WTC11 (cell line): ENCODE measurements around the gene WDFY3.

ENCODE experiments used
- CREB1 ChIP-seq: sonication (generic); formaldehyde crosslinking; IDR thresholded peaks from 2 replicates; pipeline ENCODE4 v1.8.0; 2023; ENCODE audit warnings: mild to moderate bottlenecking, missing genetic modification reagents
- ETV6 ChIP-seq: sonication (generic); formaldehyde crosslinking; IDR thresholded peaks from 2 replicates; pipeline ENCODE4 v1.8.1; 2022; ENCODE audit warnings: mild to moderate bottlenecking, missing genetic modification reagents
- FOXJ3 ChIP-seq: sonication (generic); formaldehyde crosslinking; IDR thresholded peaks from 2 replicates; pipeline ENCODE4 v1.9.0; 2021; ENCODE audit warnings: missing genetic modification reagents, mild to moderate bottlenecking, borderline replicate concordance
- RELA ChIP-seq: sonication (generic); formaldehyde crosslinking; IDR thresholded peaks from 2 replicates; pipeline ENCODE4 v1.8.1; 2022; ENCODE audit warnings: missing genetic modification reagents, mild to moderate bottlenecking, borderline replicate concordance
- SP1 ChIP-seq: sonication (generic); formaldehyde crosslinking; conservative IDR thresholded peaks from 2 replicates; pipeline ENCODE4 v1.8.1; 2022; ENCODE audit warnings: missing genetic modification reagents
- TCF7 ChIP-seq: sonication (generic); formaldehyde crosslinking; IDR thresholded peaks from 2 replicates; pipeline ENCODE4 v1.8.0; 2022; ENCODE audit warnings: mild to moderate bottlenecking, low read depth, missing genetic modification reagents, moderate library complexity
- TF ChIP-seq, protein P1 (sequence below): fragments of 200-600 bp; IDR thresholded peaks from 2 replicates; pipeline ENCODE4 v1.8.0; 2022; ENCODE audit warnings: antibody characterized with exemption

DNA sequence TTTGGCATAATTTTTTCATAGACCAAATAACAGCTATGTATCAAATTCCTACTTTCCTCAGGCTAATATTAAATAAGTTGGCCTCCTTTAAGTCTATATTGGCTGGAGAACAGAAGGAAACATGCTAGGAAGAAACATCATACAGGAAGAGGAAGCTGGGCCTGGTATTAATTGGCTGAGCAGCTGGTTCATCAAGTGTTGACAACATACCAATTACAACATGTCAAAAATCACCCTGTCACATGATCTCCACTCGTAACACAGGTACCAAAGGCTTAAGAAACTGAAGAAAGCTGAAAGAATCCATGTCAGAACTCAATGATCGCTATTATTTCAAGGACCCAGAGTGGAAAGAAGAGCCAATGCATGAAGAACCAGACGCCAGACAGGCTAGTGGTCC lies 10.5 kb downstream of the WDFY3 start:
- no peak for TF ChIP-seq FOXJ3 (CRISPR knock-in tag)
- TF ChIP-seq RELA (CRISPR knock-in tag) = no peak
- no peak for TF ChIP-seq SP1 (CRISPR knock-in tag)
- no peak for TF ChIP-seq TCF7 (CRISPR knock-in tag)
- TF ChIP-seq, protein P1, sequence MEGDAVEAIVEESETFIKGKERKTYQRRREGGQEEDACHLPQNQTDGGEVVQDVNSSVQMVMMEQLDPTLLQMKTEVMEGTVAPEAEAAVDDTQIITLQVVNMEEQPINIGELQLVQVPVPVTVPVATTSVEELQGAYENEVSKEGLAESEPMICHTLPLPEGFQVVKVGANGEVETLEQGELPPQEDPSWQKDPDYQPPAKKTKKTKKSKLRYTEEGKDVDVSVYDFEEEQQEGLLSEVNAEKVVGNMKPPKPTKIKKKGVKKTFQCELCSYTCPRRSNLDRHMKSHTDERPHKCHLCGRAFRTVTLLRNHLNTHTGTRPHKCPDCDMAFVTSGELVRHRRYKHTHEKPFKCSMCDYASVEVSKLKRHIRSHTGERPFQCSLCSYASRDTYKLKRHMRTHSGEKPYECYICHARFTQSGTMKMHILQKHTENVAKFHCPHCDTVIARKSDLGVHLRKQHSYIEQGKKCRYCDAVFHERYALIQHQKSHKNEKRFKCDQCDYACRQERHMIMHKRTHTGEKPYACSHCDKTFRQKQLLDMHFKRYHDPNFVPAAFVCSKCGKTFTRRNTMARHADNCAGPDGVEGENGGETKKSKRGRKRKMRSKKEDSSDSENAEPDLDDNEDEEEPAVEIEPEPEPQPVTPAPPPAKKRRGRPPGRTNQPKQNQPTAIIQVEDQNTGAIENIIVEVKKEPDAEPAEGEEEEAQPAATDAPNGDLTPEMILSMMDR = no peak
- no peak for TF ChIP-seq ETV6 (CRISPR knock-in tag)
- TF ChIP-seq CREB1 (CRISPR knock-in tag) = no peak
